Measurements from ENCODE around the gene SULT2B1.
A peak's percentile ranks its signal among the peaks of the same experiment; 100 is the strongest.
"Not testable (repeated sequence)": the region's sequence is repeated elsewhere in the genome, so short reads cannot be mapped to it uniquely, and the experiment has no call there.

SULT2B1 gene

GRCh38 chr19:48618916-48619691 is 67.1 kb downstream of the SULT2B1 start, which contains the start of the genes RPL18 and SPHK2:
TSS of gene RPL18 (minus strand) at chr19:48619178. CDS start at chr19:48619143, 35 bp downstream.
TSS of gene SPHK2 (plus strand) at chr19:48619506. CDS start at chr19:48620515, 1,009 bp downstream.
- DNase-seq (ENCODE audit: low spot score), result peak; percentile 98

- DNase-seq (ENCODE audit: low spot score), result no peak
These were observed 68.0 kb downstream of the SULT2B1 start for GRCh38 chr19:48619692-48620585.

GRCh38 chr19:48623556-48624066 is 71.6 kb downstream of the SULT2B1 start:
- no peak for DNase-seq (ENCODE audit: low spot score)

DNA sequence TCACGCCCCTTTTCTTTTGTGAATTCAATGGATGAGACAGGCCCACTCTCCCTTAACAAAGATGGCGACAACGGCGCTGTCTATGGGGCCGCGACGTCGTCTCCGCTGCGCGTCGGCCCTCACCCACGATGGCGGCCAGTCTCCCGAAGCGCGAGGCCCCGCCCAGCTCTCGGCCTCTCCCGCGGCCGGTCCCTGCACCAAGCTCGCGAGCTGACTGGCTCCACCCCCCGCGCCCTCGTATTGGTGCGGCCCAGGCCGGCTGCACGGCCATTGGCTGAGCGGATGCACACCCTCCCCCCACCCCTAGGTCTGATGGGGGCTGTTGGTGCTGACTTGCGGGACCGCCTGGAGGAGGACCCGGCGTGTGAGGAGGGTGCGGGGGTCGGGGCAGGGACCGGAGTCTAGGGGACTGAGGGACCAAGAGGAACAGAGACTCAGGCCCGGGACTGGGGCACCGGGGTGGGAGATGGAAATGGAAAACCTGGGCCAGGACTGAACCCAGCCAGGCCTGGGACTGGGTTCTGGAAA is 72.2 kb downstream of the SULT2B1 start:
- peak; percentile 96 for DNase-seq (ENCODE audit: low spot score)

DNA sequence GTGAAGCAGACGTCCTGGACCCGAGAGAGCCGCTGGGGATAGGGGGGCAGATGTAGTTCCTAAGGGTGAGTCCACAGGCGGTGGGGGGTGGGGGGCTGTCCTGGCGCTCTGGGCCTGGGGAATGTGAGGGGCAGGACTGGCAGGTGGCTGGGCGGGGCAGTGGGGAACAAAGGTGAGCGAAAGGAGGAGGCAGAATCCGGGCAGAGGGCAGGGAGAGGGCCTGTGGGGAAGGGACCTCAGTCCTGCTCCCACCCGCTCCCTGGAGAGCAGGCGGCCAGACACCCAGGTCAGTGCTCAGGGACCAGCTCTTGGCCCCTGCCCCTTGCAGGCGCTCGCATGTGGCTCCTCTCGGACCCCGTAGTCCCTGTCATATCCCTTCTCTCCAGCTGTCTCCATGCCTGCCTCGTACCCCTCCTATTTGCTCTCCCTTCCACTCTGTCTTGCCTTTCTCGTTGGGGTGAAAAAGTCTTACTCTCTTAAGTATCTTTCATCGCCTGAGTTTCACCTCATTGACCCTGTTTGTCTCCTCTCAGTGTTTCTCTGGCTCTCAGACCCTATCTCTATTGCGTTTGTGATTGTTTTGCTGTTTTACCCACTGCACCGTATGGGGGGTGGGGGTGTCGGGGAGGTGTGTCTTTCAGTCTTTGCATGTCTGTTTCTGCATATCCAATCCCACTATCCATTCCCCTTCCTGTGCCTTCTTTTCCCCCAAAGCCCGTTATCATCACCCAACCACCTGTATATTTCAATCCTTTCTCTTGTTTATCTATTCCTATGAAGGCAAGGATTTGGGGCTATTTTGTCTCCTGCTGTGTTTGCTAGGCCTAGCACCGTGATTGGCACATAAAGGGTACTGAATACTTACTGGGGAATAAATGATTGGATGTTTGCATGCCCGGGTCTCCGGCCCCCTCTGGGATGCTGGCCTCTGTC is 73.1 kb downstream of the SULT2B1 start:
- DNase-seq (ENCODE audit: low spot score), result no peak

GRCh38 chr19:48625891-48626327 is 73.9 kb downstream of the SULT2B1 start:
- no peak for DNase-seq (ENCODE audit: low spot score)

GRCh38 chr19:48627201-48627864 is 75.4 kb downstream of the SULT2B1 start:
- no peak for DNase-seq (ENCODE audit: low spot score)

GRCh38 chr19:48627865-48628314 is 75.9 kb downstream of the SULT2B1 start:
- no peak for DNase-seq (ENCODE audit: low spot score)

DNA sequence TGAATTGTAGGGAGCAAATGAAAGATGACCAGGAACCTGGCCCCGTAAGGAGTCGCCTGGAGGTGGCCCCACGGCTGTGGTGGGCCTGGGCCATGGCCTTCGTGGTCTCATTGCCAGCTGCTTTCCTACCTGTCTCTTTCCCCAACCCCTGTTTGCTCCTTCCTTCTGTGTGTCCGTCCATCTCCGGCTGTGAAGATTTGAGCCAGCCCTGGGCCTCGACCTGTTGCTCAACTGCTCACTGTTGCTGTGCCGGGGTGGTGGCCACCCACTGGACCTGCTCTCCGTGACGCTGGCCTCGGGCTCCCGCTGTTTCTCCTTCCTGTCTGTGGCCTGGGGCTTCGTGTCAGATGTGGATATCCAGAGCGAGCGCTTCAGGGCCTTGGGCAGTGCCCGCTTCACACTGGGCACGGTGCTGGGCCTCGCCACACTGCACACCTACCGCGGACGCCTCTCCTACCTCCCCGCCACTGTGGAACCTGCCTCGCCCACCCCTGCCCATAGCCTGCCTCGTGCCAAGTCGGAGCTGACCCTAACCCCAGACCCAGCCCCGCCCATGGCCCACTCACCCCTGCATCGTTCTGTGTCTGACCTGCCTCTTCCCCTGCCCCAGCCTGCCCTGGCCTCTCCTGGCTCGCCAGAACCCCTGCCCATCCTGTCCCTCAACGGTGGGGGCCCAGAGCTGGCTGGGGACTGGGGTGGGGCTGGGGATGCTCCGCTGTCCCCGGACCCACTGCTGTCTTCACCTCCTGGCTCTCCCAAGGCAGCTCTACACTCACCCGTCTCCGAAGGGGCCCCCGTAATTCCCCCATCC is 76.7 kb downstream of the SULT2B1 start:
- DNase-seq (ENCODE audit: low spot score), result no peak

- DNase-seq (ENCODE audit: low spot score), result no peak
These were observed 77.3 kb downstream of the SULT2B1 start for GRCh38 chr19:48629297-48629598.

DNA sequence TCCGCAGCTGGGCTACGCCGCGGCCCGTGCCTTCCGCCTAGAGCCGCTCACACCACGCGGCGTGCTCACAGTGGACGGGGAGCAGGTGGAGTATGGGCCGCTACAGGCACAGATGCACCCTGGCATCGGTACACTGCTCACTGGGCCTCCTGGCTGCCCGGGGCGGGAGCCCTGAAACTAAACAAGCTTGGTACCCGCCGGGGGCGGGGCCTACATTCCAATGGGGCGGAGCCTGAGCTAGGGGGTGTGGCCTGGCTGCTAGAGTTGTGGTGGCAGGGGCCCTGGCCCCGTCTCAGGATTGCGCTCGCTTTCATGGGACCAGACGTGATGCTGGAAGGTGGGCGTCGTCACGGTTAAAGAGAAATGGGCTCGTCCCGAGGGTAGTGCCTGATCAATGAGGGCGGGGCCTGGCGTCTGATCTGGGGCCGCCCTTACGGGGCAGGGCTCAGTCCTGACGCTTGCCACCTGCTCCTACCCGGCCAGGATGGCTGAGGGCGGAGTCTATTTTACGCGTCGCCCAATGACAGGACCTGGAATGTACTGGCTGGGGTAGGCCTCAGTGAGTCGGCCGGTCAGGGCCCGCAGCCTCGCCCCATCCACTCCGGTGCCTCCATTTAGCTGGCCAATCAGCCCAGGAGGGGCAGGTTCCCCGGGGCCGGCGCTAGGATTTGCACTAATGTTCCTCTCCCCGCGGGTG is 77.8 kb downstream of the SULT2B1 start:
- DNase-seq (ENCODE audit: low spot score), result no peak

DNA sequence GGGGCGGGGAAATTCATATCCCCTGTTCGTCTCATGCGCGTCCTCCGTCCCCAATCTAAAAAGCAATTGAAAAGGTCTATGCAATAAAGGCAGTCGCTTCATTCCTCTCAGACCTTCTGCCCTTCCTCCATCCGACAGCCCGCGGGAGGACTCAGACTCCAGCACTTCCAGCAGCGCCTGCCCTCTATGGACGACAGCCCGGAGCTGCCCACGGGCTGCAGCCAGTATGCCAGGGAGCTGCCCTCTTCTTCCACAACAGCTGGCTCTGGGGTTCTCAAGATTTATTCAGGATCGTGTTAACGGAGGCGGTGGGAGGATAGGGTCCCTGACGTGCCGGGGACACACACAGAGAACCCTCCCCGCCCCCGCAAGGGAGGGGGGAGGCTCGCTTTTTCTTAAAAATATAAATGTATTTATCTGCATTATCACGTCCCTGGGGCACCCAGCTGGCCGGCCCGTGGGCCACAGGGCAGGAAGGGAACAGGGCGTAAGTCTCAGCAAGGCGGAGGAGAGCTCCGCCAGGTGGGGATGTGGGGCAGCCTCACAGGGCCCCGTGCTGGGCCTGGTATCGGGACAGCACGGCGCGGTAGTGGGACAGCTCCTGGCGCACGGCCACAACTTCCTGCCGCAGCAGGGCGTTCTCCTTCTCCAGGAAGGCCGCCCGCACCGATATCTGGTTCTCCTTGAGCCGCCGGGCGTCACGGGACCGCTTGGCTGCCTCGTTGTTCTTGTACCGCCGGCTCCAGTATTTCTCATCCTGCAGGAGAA is 78.5 kb downstream of the SULT2B1 start:
- DNase-seq (ENCODE audit: low spot score), result no peak

DNA sequence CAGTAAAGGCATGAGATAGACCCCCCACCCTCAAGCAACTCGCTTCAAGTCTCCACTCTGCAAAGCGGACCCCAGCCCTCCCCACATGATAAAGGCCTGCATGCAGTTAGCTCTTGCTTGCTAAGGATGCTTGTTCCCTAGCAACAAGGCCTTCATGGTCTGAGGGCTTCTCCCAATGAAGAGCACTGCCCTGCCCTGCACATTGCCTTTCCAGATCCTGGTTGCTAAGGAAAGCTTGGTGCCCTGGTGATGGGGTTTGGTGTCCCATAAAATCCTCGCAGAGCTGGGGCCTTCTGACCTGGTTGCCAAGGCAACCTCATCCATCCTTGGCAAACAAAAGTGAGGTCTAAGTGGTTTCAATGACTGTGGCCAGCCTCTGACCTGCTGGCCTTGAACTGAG is 79.3 kb downstream of the SULT2B1 start:
- DNase-seq (ENCODE audit: low spot score), result no peak

DNA sequence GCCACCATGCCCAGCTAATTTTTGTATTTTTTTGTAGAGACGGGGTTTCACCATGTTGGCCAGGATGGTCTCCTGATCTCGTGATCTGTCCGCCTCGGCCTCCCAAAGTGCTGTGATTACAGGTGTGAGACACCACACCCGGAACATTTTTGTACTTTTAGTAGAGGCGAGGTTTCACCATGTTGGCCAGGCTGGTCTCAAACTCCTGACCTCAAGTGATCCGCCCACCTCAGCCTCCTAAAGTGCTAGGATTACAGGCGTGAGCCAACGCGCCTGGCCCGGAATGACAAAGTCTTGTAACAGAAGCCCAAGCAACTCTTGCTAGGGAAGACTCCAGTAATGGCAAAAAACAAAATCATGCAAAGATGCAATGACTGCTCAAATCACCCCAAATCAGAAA is 80.3 kb downstream of the SULT2B1 start:
- DNase-seq (ENCODE audit: low spot score), result not testable (repeated sequence)

- no peak for DNase-seq (ENCODE audit: low spot score)
These were observed 80.7 kb downstream of the SULT2B1 start for GRCh38 chr19:48632692-48633147.

DNA sequence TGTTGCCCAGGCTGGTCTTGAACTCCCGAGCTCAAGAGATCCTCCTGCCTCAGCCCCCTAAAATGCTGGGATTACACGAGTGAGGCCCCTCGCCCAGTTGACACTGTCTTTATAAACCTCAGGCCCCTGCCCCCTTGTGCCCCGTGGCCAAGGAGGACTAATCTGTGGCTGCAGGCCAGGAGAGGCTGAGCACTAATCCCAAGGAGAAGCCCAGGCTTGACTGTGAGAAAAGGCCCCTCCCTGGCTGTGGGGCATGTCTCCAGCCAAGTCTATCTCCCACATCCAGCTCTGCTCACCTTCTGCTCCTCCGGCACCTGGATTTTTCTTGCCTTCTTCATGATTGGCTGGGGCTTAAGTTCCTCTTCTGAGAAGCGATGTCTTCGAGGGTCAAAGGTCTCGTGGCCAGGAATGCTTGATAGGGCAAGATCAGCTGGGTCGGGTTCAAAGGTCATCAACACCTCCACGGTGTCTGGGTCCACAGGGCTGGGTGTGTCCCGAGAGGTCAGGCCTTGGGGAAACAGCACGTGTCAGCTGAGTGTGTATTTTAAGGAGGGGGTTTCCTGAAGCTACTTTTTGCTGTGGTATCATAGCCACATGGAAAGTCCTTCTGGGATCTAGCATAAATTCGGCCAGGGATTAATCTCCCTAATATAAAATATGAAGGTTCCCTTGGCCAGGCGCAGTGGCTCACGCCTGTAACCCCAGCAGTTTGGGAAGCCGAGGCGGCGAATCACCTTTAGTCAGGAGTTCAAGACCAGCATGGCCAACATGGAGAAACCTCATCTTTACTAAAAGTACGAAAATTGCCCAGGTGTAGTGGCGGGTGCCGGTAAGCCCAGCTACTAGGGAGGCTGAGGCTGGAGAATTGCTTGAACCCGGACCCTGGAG is 81.4 kb downstream of the SULT2B1 start:
- DNase-seq (ENCODE audit: low spot score), result no peak

DNA sequence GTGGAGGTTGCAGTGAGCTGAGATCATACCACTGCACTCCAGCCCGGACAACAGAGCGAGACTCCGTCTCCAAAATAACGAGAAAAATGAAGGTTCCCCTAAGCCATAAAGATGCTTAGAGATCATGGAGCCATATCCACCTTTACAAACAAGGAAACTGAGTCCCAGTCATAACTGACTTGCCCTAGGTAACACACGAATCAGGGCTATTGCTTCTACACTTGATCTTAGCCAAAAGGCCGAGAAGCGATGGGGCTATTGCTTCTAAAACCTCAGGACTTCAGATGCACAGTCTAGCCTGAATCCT is 82.0 kb downstream of the SULT2B1 start:
- no peak for DNase-seq (ENCODE audit: low spot score)
